Measurements from ENCODE around the gene CDH23.

CDH23 gene

GRCh38 chr10:71419750-71420149 is 23.0 kb downstream of the CDH23 start:
- no peak for TF ChIP-seq CTCF (IDR thresholded peaks at IDR 0.05)

- TF ChIP-seq CTCF (IDR thresholded peaks at IDR 0.05) = no peak
These were observed 24.3 kb downstream of the CDH23 start for GRCh38 chr10:71421075-71421434.

GRCh38 chr10:71423250-71423649 is 26.5 kb downstream of the CDH23 start:
- TF ChIP-seq CTCF (IDR thresholded peaks at IDR 0.05) = no peak

GRCh38 chr10:71423901-71424300 is 27.2 kb downstream of the CDH23 start:
- no peak for TF ChIP-seq CTCF (IDR thresholded peaks at IDR 0.05)

- no peak for TF ChIP-seq CTCF (IDR thresholded peaks at IDR 0.05)
These were observed 27.9 kb downstream of the CDH23 start for GRCh38 chr10:71424496-71425194.

GRCh38 chr10:71426058-71426605 is 29.4 kb downstream of the CDH23 start:
- TF ChIP-seq CTCF (IDR thresholded peaks at IDR 0.05) = no peak

- no peak for TF ChIP-seq CTCF (IDR thresholded peaks at IDR 0.05)
These were observed 30.5 kb downstream of the CDH23 start for GRCh38 chr10:71427246-71427645.

GRCh38 chr10:71429304-71429703 is 32.6 kb downstream of the CDH23 start:
- no peak for TF ChIP-seq CTCF (IDR thresholded peaks at IDR 0.05)

All from LNCAP (cell line).